Daoy (cell line): ENCODE measurements around the gene SCAMP4. TPM values are rescaled to one million over a fixed set of nuclear protein-coding genes. Genes with fewer than 3 reads are reported as not detected.
A peak's percentile ranks its signal among the peaks of the same experiment; 100 is the strongest.

Experiments
- DNase-seq: peaks from one replicate; pipeline ENCODE4 v3.0.0-alpha.2; 2015; ENCODE audit warnings: low read depth
- total RNA-seq: library from RNA; depleted of rRNA; stranded (reverse); fragments of >200 nt; shearing (Covaris generic); gene quantifications from 2 replicates; pipeline ENCODE4 v1.2.3, GENCODE V29; 2014; rRNA removed

Gene SCAMP4
- total RNA-seq, 1 experiment from 2014 or later: 51.6 TPM

DNA sequence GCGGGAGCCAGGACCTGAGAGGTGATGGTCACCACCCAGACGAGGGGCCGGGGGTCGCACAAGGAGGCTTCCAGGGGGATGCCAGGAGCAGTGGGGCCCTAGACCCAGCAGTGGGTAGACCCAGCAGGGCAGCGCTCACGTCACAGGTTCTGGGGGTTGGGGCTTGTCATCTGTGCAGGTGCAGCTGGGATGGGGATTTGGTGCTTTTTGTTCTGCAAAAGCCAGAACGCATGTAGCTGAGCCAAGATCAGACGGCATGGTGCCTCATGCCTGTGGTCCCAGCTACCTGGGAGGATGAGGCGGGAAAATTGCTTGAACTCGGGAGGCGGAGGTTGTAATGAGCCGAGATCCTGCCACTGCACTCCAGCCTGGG is 50.9 kb downstream of the SCAMP4 start:
- no peak for DNase-seq

DNA sequence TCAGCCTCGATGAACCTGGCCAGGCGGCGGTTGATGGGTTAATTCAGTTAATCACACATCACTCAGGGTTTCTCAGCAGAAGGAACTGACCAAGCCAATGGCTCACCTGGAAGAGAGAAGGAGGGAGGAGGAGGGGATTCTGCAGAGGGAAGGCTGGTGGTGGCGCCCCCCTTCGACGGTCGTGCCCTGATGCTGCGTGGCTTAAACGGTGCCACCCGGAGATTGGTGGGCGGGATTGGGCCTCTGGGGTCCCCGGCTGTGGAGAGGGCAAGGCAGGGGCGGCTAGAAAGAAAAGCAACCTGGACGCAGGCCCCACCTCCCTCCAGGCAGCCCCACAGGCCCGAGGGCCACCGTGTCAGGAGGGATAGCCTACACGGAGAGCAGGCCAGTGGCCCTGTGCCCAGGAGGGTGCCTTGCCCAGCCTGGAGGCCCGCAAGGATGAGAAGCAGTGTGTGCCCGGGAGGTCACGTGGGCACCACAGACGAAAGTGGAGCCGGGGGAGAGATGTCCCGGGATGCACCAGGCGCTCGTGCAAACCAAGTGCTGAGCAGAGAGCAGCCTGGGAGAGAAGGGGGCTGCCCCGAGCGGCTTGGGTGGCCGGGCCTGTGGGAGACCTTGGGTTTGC is 51.8 kb downstream of the SCAMP4 start:
- DNase-seq: no peak

DNA sequence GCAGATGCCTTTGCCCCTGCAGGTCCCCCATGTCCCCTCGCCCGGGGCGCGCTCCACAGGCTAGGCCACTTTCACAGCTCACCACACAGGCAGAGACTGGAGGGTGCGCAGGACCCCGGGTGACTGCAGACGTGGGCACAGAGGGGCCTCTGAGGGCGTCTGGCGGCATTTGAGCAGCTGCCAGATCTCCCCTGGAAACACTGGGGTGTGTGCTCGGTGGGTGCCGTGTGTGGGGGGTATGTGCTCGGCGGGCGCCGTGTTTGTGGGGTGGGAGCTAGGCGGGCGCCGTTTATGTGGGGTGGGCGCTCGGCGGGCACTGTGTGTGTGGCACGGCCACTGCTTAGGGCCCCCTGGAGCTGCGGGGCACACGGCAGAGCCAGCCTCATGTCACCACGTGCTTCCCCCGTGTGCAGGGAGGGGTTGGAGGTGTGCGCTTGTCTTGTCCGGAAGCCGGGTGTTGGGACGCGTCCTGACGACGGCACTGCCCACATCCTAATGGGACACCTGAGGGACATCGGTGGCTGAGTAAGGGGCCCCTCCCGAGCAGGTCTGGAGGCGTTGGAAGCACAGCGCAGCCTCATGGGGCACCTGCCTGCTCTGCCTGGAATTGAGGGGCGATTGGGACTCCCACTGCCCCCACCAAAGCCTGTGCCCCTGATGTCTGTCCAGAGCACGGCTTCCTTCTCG is 52.5 kb downstream of the SCAMP4 start:
- no peak for DNase-seq

DNA sequence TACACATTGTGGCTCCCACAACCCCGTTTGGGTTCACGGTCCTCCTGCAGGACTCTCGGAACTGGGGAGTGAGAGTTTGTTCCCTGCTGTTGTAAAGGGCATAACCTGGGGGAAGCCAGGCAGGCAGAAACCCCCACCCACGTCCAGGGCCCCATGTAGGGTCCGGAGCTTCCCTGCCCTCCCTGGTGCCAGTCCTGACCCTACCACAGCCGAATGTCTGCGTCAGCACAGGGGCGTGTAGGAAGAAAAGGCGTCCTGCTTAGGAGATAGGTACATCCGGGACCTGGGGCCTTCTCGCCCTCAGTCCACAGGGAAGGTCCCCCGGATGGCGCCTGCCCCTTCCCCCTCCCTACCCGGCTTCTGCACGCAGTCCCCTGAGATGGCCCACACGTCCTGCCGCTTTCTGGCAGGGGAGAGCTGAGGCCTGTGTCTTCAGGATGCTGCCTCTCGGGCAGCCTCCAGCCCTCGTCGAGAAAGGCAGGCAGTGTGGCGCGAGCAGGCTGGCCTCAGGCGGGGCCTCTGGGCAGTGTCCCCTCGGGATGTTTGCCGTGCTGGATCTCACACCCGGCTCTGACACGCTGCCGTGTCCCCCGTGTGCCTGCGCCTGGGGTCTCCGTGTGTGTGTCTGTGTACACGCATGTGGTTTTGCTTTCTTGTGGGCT is 54.9 kb downstream of the SCAMP4 start:
- DNase-seq: no peak

DNA sequence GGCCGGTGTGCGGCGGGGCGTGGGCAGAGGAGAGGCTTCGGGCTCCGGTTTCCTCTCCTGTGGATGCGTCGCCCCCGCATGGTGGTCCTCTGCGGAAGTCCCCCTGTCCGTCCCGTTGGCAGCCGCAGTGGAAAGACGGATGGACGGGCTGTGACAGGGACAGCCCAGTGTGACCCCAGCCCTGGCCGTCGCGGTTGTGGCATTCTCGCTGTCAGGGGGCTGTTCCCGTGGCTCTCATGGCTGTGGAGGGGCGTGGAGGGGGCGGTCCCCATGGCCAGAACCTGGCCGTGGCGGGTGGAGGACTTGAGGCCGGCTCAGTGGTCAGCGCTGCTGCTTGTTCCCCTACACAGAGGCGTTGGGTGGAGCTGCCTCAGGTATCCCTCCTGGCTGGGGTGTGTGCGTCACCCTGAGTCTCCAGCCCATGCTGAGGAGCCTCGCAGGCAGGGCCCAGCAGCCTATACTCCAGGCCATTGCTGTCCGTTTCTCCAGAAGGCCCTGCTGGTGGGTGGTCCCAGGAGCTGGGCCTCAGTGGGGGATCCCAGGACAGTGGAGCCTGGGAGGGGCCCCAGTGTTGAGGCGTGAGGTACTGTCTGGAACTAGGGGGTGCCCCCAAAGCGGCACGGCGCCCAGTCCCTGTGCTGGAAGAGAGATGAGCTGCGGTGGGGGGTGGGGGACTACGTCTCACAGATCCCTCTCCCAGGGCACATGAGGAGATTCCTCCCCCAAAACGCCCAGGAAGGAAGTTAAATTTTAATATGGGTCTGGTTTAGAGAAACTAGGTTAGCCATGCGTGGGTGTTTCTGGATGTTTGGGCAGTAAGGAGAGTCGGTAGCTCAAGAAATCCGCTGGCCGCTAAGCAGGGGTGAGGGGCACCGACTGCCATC is 56.0 kb downstream of the SCAMP4 start:
- no peak for DNase-seq

DNA sequence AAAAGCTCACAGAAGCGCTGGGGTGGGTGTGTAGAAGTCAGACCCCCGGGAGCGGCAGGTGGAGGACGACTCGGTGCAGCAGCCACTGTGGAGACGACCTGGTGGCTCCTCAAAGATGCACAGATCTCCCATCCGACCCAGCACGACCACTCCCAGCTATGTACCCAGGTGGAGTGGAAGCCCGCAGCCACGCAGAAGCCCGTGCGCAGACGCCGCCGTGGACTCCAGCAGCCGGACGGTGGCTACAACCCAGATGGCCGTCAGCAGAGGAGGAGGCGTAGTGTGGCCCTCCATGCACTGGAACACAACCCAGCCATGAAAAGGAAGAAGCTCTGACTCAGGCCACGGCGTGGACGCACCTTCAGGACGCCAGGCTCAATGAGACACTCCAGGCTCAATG is 57.5 kb downstream of the SCAMP4 start:
- no peak for DNase-seq

DNA sequence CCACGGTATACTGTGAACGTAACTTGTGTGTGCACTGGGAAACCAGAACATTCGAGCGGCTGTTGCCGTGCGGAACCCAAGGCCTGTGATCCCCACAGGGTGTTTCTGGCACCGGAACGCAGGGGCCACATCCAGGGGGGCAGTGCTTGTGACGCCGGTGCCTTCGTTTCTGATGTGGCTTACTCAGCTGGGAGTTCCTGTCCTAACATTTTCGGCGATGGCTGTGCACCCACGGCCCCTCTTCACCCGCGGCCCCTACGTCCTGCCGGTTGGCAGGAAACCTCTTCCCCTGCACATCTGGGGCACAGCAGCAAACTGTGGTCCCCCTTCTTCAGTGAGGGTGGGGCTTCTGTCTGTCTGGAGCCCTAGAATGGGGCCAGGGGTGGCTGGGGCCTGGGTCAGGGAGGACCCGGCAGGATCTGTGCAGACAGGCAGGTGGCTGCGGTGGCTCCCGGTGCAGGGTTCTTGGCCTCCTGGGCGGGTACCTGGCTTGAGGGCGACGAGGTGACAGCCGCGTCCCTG is 61.9 kb downstream of the SCAMP4 start:
- no peak for DNase-seq

DNA sequence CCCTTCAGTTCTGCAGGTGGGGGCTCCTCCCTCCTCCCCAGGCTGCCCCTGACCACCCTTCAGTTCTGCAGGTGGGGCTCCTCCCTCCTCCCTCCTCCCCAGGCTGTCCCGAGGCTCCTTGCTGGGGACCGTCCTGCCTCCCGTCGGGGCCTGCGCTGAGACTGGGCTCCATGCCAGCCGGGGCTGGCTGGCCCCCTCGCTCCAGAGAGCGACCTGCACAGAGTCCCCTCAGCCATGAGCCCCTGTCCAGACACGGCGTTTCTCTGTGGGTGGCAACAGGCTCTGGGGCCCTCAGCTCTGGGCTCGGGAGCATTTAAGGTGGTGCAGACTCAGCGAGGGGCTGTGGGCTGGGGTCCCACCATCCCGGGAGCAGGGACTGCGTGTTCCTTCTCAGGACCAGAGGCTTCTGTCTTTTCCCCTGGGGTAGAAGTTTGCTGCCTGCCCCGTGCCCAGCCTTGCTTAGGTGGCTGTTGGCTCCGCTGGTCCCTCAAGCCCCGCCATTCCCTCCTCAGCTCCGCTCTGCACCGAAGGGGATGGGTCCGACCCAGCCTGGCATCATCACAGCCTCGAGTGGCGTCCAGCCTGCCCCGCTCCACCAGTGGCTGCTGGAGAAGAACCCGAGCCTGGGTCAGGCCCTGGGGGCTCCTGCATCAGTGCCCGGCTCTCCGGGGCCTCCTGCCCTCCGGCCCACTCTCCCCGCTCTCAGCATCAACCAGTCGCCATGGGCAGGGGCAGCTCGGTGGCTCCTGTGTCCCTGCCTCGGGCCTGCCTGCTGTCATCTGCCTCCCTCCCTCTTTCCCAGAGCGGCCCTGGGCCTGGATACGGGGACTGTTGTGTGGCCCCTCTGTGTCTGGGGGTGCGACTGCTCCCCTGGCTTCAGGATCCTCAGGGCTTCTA is 63.3 kb downstream of the SCAMP4 start:
- no peak for DNase-seq

DNA sequence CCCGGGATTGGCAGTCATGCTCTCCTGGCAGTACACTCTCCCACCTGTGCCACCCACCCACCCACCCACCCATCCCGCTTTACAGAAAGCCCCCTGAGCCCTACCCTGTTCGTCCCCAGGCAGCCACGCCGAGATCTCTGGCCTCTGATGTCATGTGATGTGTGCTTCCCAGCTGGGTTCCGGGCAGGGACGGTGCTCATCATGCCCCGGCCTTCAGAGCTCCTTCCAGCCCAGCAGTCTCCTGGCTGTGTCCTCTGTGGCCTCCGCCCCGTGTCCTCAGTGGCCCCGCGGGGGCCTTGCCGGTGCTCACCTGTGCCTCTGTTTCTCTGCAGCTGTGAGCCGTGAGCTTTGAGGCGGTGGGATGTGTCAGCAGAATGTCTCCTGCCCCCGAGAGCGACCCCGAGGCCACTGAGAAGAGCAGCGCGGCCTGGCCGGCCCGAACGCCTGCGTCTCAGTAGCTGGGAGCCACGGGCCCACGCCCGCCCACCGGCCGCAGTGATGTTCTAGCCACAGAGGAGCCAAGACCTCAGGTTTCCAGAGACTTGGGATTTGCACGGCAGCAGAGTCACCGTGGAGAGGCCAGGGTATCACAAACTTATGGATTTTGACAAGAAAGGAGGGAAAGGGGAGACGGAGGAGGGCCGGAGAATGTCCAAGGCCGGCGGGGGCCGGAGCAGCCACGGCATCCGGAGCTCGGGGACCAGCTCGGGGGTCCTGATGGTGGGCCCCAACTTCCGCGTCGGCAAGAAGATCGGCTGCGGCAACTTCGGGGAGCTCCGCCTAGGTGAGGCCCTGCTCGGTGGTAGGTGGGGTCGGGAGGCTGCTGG is 64.2 kb downstream of the SCAMP4 start:
- DNase-seq: no peak

DNA sequence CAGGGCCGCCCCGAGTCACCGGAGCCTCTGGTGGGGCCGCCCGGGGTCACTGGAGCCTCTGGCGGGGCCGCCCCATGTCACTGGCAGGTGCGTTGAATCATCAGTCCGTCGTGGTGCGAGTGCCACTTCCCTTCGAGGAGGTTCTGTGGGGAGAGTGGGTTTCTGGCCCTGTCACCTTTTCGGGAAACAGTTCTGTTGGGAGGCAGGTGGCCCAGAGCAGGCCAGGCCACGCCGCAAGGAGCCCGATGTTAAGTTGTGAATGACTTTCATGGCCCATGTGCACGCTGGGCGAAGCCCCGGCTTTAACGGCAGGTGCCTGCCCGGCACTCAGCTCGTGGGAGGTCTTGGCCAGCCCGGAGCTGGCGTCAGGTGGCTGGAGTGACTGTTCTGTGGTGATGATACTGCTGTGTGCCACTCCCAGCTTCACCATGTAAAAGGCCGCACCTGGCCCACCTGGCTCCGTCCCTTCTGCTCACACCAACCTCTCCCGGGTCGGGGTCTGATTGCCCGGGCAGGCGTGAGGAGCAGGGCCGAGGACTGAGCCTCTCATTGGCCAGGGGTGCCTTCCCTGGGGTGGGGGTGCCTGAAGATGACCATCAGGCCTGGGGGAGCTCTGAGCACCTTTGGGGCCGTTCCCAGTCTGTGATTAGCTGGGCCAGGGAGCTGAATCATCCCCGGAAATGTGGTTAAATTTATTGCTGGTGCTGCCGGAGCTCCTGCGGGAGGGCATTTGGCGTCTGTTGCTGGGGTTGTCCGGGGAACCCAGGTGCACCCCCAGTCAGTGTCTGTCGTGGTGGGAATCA is 65.0 kb downstream of the SCAMP4 start:
- DNase-seq: peak; percentile 75

DNA sequence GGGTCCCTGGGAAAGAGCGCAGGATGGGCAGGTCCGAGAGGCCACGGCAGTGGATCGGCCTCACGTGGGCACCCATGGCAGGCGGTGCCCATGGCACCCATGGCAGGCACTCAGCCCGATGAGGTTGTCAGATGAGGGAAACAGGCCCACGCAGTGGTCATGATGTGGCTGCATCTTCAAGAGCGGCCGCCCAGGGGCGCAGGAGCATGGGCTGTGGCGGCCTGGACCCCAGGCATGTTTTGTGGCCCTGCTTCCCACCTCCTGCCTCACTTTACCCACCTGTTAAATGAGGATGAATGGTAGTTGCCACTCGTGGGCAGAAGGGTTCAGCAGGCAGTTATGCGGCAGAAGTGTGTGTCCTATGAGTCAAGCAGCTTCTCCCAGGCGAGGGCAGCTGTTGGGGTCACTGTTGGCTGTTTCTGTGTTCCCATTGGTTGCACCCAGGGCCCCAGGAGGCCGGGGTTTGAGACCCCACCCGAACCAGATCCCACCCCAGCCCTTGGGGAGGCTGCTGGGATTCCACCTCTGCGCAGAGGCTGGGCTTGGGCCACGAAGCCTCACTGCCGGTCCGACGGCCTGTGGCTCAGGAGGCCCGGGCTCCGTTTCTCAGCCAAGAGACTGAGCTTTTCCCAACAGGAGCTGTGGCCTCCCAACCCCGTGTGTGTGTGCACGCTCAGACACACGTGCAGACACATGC is 65.8 kb downstream of the SCAMP4 start:
- no peak for DNase-seq

DNA sequence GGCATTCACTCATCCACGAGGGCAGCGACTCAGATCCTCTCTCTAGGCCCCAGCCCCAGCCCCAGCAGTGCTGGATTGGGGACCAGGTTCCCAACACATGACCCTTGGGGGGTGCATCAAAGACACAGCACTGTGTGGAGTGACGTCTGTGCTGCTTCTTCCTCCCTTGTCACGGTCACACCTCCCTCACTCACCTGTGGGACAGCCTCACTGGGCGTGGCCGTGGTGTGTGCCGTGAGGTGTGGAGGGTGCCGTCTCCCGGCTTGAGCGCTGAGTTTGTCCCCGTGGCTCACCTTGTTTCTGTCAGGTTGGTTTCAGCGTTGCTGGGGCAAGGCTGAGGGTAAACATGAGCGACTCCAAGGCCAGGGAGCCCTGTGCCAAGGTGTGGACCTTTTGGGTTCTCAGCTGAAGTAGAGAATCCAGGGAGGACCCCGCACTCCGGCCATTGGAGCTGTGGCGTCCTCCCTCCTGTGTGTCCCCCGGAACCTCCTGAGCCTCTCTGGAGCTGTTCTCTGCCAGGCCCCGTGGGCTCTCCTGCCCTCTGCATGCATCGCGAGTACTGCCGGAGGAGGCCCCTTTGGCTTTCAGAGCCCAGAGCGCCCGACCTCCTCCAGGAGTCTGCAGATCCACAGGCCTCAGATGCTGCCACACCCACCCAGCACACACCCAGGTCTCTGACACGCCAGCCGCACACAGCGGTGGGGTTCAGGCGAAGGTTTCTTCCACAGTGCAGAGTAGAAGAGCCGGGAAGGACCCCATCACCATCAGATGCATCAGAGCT is 69.4 kb downstream of the SCAMP4 start:
- DNase-seq: no peak

DNA sequence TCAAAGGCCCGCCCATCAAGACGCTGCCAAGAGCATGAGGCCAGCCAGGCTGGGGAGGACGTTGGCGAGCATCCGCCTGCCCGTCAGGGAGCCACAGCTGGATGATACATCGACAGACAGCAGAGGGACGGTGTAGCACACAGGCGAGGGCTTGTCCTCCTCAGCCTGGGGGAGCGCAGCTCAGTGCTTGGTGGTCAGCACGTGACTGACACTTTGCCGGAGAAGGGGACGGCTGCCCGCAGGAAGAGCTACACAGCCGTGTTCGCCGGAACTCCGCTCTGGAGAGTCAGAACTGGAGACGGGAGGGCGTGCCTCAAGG is 69.9 kb downstream of the SCAMP4 start:
- DNase-seq: no peak

Other genes starting within 250 kb of the SCAMP4 start
- not detected in 2 replicates for gene ONECUT3, start 151.9 kb upstream of the SCAMP4 start, total RNA-seq
- gene ATP8B3, start 93.1 kb upstream of the SCAMP4 start, total RNA-seq: 1.8 TPM in 1 of 2 replicates, not detected in the other
- 8.1 and 11.3 TPM in 2 replicates for gene REXO1, start 56.9 kb upstream of the SCAMP4 start, total RNA-seq
- 5.5 and 5.7 TPM in 2 replicates for gene KLF16, start 41.8 kb upstream of the SCAMP4 start, total RNA-seq
- 66.9 and 76.5 TPM in 2 replicates for gene ABHD17A, start 19.9 kb upstream of the SCAMP4 start, total RNA-seq
- gene ADAT3, start within 50 bp of the SCAMP4 start, total RNA-seq: 4.0 and 11.1 TPM in 2 replicates
- 53.9 and 54.1 TPM in 2 replicates for gene CSNK1G2, start 35.8 kb downstream of the SCAMP4 start, total RNA-seq
- gene BTBD2, start 110.3 kb downstream of the SCAMP4 start, total RNA-seq: 18.2 and 19.9 TPM in 2 replicates
- gene MKNK2, start 145.8 kb downstream of the SCAMP4 start, total RNA-seq: 31.3 and 33.9 TPM in 2 replicates
- gene MOB3A, start 190.9 kb downstream of the SCAMP4 start, total RNA-seq: 11.1 and 13.5 TPM in 2 replicates
- not detected in 2 replicates for gene IZUMO4, start 191.5 kb downstream of the SCAMP4 start, total RNA-seq
- gene AP3D1, start 246.2 kb downstream of the SCAMP4 start, total RNA-seq: 79.0 and 93.3 TPM in 2 replicates